T-helper 17 cell (primary cell): ENCODE results near the gene CNGA4. TPM values are rescaled to one million over a fixed set of nuclear protein-coding genes. Genes with fewer than 3 reads are reported as not detected.
A peak's percentile ranks its signal among the peaks of the same experiment; 100 is the strongest.

Experiments used
- ATAC-seq: fragments of 150-1000 bp; cut with Tn5 transposase; 2 replicates; pipeline ENCODE4 v1.10.0; 2021; ENCODE audit warnings: mild to moderate bottlenecking, moderate library complexity
- DNase-seq, 3 donors: peaks; one replicate each; pipeline versions ENCODE4 v3.0.0 to v3.0.0-alpha.2; 2020 to 2021
- H3K9me3 ChIP-seq: one replicate; pipeline ENCODE4 v1.7.0; 2013; ENCODE audit warnings: low read length, mild to moderate bottlenecking; ENCODE audit not compliant: control insufficient read depth, poor library complexity, severe bottlenecking
- H3K27ac Mint-ChIP-seq: one replicate; pipeline ENCODE4 v1.8.0; 2022; ENCODE audit warnings: mild to moderate bottlenecking, moderate library complexity, mixed read lengths
- H3K27me3 Mint-ChIP-seq: one replicate; pipeline ENCODE4 v1.8.0; 2022; ENCODE audit warnings: mixed read lengths
- H3K36me3 Mint-ChIP-seq: one replicate; pipeline ENCODE4 v1.8.0; 2022; ENCODE audit warnings: low read depth, mixed read lengths
- H3K4me1 Mint-ChIP-seq: one replicate; pipeline ENCODE4 v1.8.0; 2022; ENCODE audit warnings: mild to moderate bottlenecking, mixed read lengths
- H3K4me3 Mint-ChIP-seq: one replicate; pipeline ENCODE4 v1.8.0; 2022; ENCODE audit warnings: mild to moderate bottlenecking, moderate library complexity, mixed read lengths
- total RNA-seq, 4 donors: library from RNA in 2 of 4; stranded (reverse) in 2 of 4; gene quantifications; one replicate each; pipeline ENCODE4 v1.2.3 and lab custom pipeline; 2022 to 2026

The CNGA4 gene
- total RNA-seq (under 1 TPM; 0.15 to 0.23 TPM), total RNA-seq (lab: John Stamatoyannopoulos, UW) (0 reads per million in 2 donors)

GRCh38 chr11:6238902-6239301 is at the start of gene CNGA4:
Gene CNGA4, plus strand, starts transcription at chr11:6239089. Its CDS starts 118 bp downstream, at chr11:6239207.
- Mint-ChIP-seq H3K36me3 (peaks cover 2% of the 10 kb centered on the region), H3K27ac (no peak within 1 kb of the TSS)
- no peak for DNase-seq

GRCh38 chr11:6191742-6192141 is 47.1 kb upstream of the CNGA4 start:
- no peak overlapping the region for H3K4me3 Mint-ChIP-seq
- no peaks in the 10 kb centered on the region for H3K36me3 Mint-ChIP-seq
- H3K27ac Mint-ChIP-seq, result no peak overlapping the region
- H3K27me3 Mint-ChIP-seq, result no peaks in the 10 kb centered on the region
- ATAC-seq (peak; percentile 12), DNase-seq (no peak)
- H3K4me1 Mint-ChIP-seq, result peaks cover 7% of the 10 kb centered on the region
- H3K9me3 ChIP-seq, result no peaks in the 10 kb centered on the region

More at GRCh38 chr11:6238902-6239301, at the start of gene CNGA4:
- peaks cover 30% of the 10 kb centered on the region for H3K27me3 Mint-ChIP-seq
- no peaks in the 10 kb centered on the region for H3K9me3 ChIP-seq
- H3K4me3 Mint-ChIP-seq, result no peak within 1 kb of the TSS
- H3K4me1 Mint-ChIP-seq, result peaks cover 10% of the 10 kb centered on the region
- no peak for ATAC-seq

GRCh38 chr11:6194065-6194581 is 44.8 kb upstream of the CNGA4 start:
- ATAC-seq, result no peak
- H3K4me3 Mint-ChIP-seq, result no peak overlapping the region
- no peaks in the 10 kb centered on the region for H3K36me3 Mint-ChIP-seq
- H3K27me3 Mint-ChIP-seq, result no peaks in the 10 kb centered on the region
- no peak for DNase-seq
- H3K27ac Mint-ChIP-seq, result no peak overlapping the region
- H3K4me1 Mint-ChIP-seq, result peaks cover 9% of the 10 kb centered on the region
- no peaks in the 10 kb centered on the region for H3K9me3 ChIP-seq

- no peak for DNase-seq
- H3K36me3 Mint-ChIP-seq, result no peaks in the 10 kb centered on the region
- no peaks in the 10 kb centered on the region for H3K27me3 Mint-ChIP-seq
- no peaks in the 10 kb centered on the region for H3K9me3 ChIP-seq
- H3K4me3 Mint-ChIP-seq, result no peak overlapping the region
- peaks cover 15% of the 10 kb centered on the region for H3K4me1 Mint-ChIP-seq
- H3K27ac Mint-ChIP-seq, result no peak overlapping the region
- peak; percentile 36 for ATAC-seq
Observed at GRCh38 chr11:6196396-6196795, 42.5 kb upstream of the CNGA4 start.

GRCh38 chr11:6197466-6198200 is 41.3 kb upstream of the CNGA4 start:
- H3K4me3 Mint-ChIP-seq, result no peak overlapping the region
- no peaks in the 10 kb centered on the region for H3K27me3 Mint-ChIP-seq
- H3K9me3 ChIP-seq, result no peaks in the 10 kb centered on the region
- H3K36me3 Mint-ChIP-seq, result no peaks in the 10 kb centered on the region
- no peak overlapping the region for H3K27ac Mint-ChIP-seq
- peaks cover 15% of the 10 kb centered on the region for H3K4me1 Mint-ChIP-seq
- ATAC-seq (no peak), DNase-seq (no peak)

- H3K4me1 Mint-ChIP-seq, result peaks cover 30% of the 10 kb centered on the region
- DNase-seq, result no peak
- no peak for ATAC-seq
- no peak within 1 kb of the TSS for H3K27ac Mint-ChIP-seq
- no peaks in the 10 kb centered on the region for H3K9me3 ChIP-seq
- H3K4me3 Mint-ChIP-seq, result no peak within 1 kb of the TSS
- no peaks in the 10 kb centered on the region for H3K36me3 Mint-ChIP-seq
- H3K27me3 Mint-ChIP-seq, result no peaks in the 10 kb centered on the region
Observed at GRCh38 chr11:6199174-6199810, 39.6 kb upstream of the CNGA4 start, which contains the start of gene OR52W1. Gene OR52W1, plus strand, starts transcription at chr11:6199224. Its CDS starts 0 bp downstream, at chr11:6199224.

GRCh38 chr11:6200975-6201374 is 37.9 kb upstream of the CNGA4 start:
- no peak for ATAC-seq
- H3K27me3 Mint-ChIP-seq, result no peaks in the 10 kb centered on the region
- H3K4me3 Mint-ChIP-seq, result peak overlapping the region; percentile 50
- DNase-seq, result no peak
- peak overlapping the region; percentile 35 for H3K27ac Mint-ChIP-seq
- no peaks in the 10 kb centered on the region for H3K9me3 ChIP-seq
- peaks cover 3% of the 10 kb centered on the region for H3K36me3 Mint-ChIP-seq
- H3K4me1 Mint-ChIP-seq, result peaks cover 39% of the 10 kb centered on the region

- Mint-ChIP-seq H3K27me3 (no peaks in the 10 kb centered on the region), H3K4me1 (peaks cover 34% of the 10 kb centered on the region), H3K4me3 (no peak overlapping the region), H3K36me3 (peaks cover 3% of the 10 kb centered on the region), H3K27ac (no peak overlapping the region)
- no peaks in the 10 kb centered on the region for H3K9me3 ChIP-seq
- peak; percentile 26 for ATAC-seq
- no peak for DNase-seq
Observed at GRCh38 chr11:6201481-6201880, 37.4 kb upstream of the CNGA4 start.

- no peak overlapping the region for H3K27ac Mint-ChIP-seq
- DNase-seq (no peak), ATAC-seq (no peak)
- H3K4me3 Mint-ChIP-seq, result no peak overlapping the region
- H3K36me3 Mint-ChIP-seq, result peaks cover 3% of the 10 kb centered on the region
- peaks cover 33% of the 10 kb centered on the region for H3K4me1 Mint-ChIP-seq
- no peaks in the 10 kb centered on the region for H3K9me3 ChIP-seq
- H3K27me3 Mint-ChIP-seq, result no peaks in the 10 kb centered on the region
Observed at GRCh38 chr11:6202041-6202440, 36.8 kb upstream of the CNGA4 start.

GRCh38 chr11:6203327-6203726 is 35.6 kb upstream of the CNGA4 start:
- peak; percentile 90 for ATAC-seq
- peak overlapping the region; percentile 0 for H3K4me3 Mint-ChIP-seq
- peaks cover 3% of the 10 kb centered on the region for H3K36me3 Mint-ChIP-seq

DNA sequence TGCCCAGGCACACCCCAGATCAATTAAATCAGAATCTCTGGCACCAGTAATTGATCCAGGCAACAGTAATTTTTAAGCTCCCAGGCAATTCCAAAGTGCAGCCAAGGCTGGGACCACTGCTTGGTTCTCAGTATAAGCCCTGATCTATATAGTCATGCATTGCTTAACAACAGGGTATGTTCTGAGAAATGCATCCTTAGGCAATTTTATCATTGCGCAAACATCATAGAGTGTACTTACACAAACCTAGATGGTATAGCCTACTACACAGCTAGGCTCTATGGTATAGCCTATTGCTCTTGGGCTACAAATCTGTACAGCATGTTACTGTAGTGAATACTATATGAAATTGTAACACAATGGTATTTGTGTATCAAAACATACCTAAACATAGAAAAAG is 34.2 kb upstream of the CNGA4 start:
- Mint-ChIP-seq H3K4me3 (no peak overlapping the region), H3K27me3 (no peaks in the 10 kb centered on the region), H3K36me3 (peaks cover 7% of the 10 kb centered on the region), H3K4me1 (peaks cover 36% of the 10 kb centered on the region), H3K27ac (no peak overlapping the region)
- DNase-seq (no peak), ATAC-seq (no peak)
- H3K9me3 ChIP-seq, result no peaks in the 10 kb centered on the region

More at GRCh38 chr11:6203327-6203726, 35.6 kb upstream of the CNGA4 start:
- peak overlapping the region; percentile 39 for H3K27ac Mint-ChIP-seq
- DNase-seq, result no peak
- H3K4me1 Mint-ChIP-seq, result peaks cover 30% of the 10 kb centered on the region
- H3K27me3 Mint-ChIP-seq, result no peaks in the 10 kb centered on the region
- no peaks in the 10 kb centered on the region for H3K9me3 ChIP-seq

DNA sequence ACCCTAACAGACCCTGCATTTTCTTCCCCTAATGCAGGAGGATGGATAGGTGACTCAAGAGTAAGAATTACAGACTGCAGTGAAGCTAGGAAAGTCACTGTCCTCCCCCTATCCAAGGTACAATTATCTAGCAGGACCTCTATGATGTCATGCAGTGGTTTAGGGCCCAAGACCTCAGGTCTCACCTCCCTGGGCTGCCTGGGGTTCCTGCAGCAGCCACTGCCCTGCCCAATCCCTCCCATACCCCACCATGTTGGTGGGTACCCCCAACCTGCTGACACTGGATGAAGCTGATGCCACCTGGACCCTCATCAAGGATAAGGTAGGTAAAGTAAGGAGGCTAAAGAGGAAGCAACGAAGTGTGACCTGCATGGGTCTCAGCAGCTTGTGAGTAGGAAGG is 33.5 kb upstream of the CNGA4 start, which contains the start of gene C11orf42:
C11orf42 (plus strand) TSS at position 192 of the 400 bp plus-strand sequence; CDS start at position 251, 59 bp downstream.
- peaks cover 10% of the 10 kb centered on the region for H3K36me3 Mint-ChIP-seq
- no peaks in the 10 kb centered on the region for H3K9me3 ChIP-seq
- no peak within 1 kb of the TSS for H3K4me3 Mint-ChIP-seq
- H3K27ac Mint-ChIP-seq, result peak within 1 kb of the TSS; percentile 37
- H3K4me1 Mint-ChIP-seq, result peaks cover 36% of the 10 kb centered on the region
- no peaks in the 10 kb centered on the region for H3K27me3 Mint-ChIP-seq
- DNase-seq (no peak), ATAC-seq (no peak)

- ATAC-seq, result no peak
Observed at GRCh38 chr11:6206456-6207180, 32.3 kb upstream of the CNGA4 start.

More at GRCh38 chr11:6206456-6207180, 32.3 kb upstream of the CNGA4 start:
- DNase-seq, result no peak
- no peaks in the 10 kb centered on the region for H3K27me3 Mint-ChIP-seq
- H3K9me3 ChIP-seq, result no peaks in the 10 kb centered on the region
- peak overlapping the region; percentile 37 for H3K27ac Mint-ChIP-seq
- H3K4me1 Mint-ChIP-seq, result peaks cover 32% of the 10 kb centered on the region
- H3K36me3 Mint-ChIP-seq, result peaks cover 16% of the 10 kb centered on the region
- no peak overlapping the region for H3K4me3 Mint-ChIP-seq
